Smooth muscle cell (in vitro differentiated cells): ENCODE results near the gene SPATS1. TPM values are rescaled to one million over a fixed set of nuclear protein-coding genes. Genes with fewer than 3 reads are reported as not detected.
"Not testable (repeated sequence)": the region's sequence is repeated elsewhere in the genome, so short reads cannot be mapped to it uniquely, and the experiment has no call there.

Experiments
- DNase-seq: peaks from one replicate; lab custom pipeline; 2025; ENCODE audit not compliant: unreplicated experiment; lab: John Stamatoyannopoulos, UW
- H2AFZ ChIP-seq: fragments of 200-600 bp; sonication (generic); 2 replicates; pipeline ENCODE4 v1.6.0; 2016; ENCODE audit warnings: antibody characterized with exemption, low read depth, mild to moderate bottlenecking
- H3F3A ChIP-seq: fragments of 200-600 bp; sonication (generic); 2 replicates; pipeline ENCODE4 v1.6.0; 2017; ENCODE audit warnings: antibody characterized with exemption, low read depth
- H3K27ac ChIP-seq: fragments of 200-600 bp; sonication (generic); 2 replicates; pipeline ENCODE4 v1.5.1; 2016; ENCODE audit warnings: low read depth, mild to moderate bottlenecking
- H3K27me3 ChIP-seq: fragments of 200-600 bp; sonication (generic); 2 replicates; pipeline ENCODE4 v1.6.1; 2016; ENCODE audit warnings: low read depth, mild to moderate bottlenecking
- H3K36me3 ChIP-seq: fragments of 200-600 bp; sonication (generic); 2 replicates; pipeline ENCODE4 v1.5.1; 2016; ENCODE audit warnings: low read depth
- H3K4me1 ChIP-seq: fragments of 200-600 bp; sonication (generic); 2 replicates; pipeline ENCODE4 v1.5.1; 2016; ENCODE audit warnings: low read depth
- H3K4me2 ChIP-seq: fragments of 200-600 bp; sonication (generic); 2 replicates; pipeline ENCODE4 v1.6.0; 2016; ENCODE audit warnings: mild to moderate bottlenecking
- H3K4me3 ChIP-seq: fragments of 200-600 bp; sonication (generic); 2 replicates; pipeline ENCODE4 v1.5.1; 2016; ENCODE audit warnings: mild to moderate bottlenecking
- H3K79me2 ChIP-seq: fragments of 200-600 bp; sonication (generic); 2 replicates; pipeline ENCODE4 v1.6.0; 2016; ENCODE audit warnings: low read depth, mild to moderate bottlenecking
- H3K9ac ChIP-seq: fragments of 200-600 bp; sonication (generic); 2 replicates; pipeline ENCODE4 v1.6.0; 2016; ENCODE audit warnings: low read depth
- H3K9me3 ChIP-seq: fragments of 200-600 bp; sonication (generic); replicated peaks from 2 replicates; pipeline ENCODE4 v1.5.1; 2016; ENCODE audit warnings: low read depth
- H4K20me1 ChIP-seq: fragments of 200-600 bp; sonication (generic); 2 replicates; pipeline ENCODE4 v1.6.0; 2016; ENCODE audit warnings: low read depth
- CTCF ChIP-seq: fragments of 200-600 bp; sonication (generic); IDR thresholded peaks from 2 replicates; pipeline ENCODE4 v1.5.1; 2017; ENCODE audit warnings: borderline replicate concordance, mild to moderate bottlenecking, antibody characterized with exemption; ENCODE audit not compliant: insufficient read depth, poor library complexity, severe bottlenecking
- WGBS: methylation state at CpG from one replicate; pipeline ENCODE4 v1.1.7; 2016; ENCODE audit warnings: low lambda C conversion rate; 5-methylcytosine and 5-hydroxymethylcytosine counted together
- polyA plus RNA-seq: library from polyadenylated mRNA; unstranded; fragments of >200 nt; fragmentation: Nextera tagmentation; extraction: Ambion mirVana; gene quantifications from 2 replicates; pipeline ENCODE4 v1.2.1, GENCODE V29; 2016
- total RNA-seq: library from RNA; depleted of rRNA; stranded (reverse); fragments of >200 nt; gene quantifications from 2 replicates; pipeline ENCODE4 v1.2.3, GENCODE V29; 2014

Gene SPATS1
- total and polyA plus RNA-seq, 2 experiments from 2014 or later: not detected

DNA sequence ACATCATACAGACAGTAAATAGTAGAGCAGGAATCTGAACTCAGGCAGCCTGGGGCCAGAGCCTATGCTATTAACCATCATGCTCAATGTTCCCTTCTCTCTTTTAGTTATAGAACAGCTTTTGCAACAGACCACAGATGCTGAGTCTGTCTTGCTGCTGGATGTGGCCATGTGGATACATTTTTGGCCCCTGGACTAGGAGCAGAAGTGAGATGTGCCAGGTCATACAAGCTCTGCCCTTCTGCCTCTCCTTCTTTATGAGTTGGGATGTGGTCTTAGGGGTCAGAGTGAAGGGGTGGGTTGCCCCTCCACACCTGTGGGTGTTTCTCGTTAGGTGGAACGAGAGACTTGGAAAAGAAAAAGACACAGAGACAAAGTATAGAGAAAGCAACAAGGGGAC is 14.7 kb upstream of the SPATS1 start:
- 69% methylated on average over 2 of the region's 2 CpGs for WGBS

DNA sequence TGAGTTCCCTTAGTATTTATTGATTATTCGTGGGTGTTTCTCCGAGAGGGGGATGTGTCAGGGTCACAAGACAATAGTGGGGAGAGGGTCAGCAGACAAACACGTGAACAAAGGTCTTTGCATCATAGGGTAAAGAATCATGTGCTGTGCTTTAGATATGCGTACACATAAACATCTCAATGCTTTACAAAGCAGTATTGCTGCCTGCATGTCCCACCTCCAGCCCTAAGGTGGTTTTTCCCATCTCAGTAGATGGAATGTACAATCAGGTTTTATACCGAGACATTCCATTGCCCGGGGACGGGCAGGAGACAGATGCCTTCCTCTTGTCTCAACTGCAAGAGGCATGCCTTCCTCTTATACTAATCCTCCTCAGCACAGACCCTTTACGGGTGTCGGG is 14.2 kb upstream of the SPATS1 start:
- not testable (repeated sequence) for H3K9ac ChIP-seq, H3K27ac ChIP-seq, H2AFZ ChIP-seq, H3K4me3 ChIP-seq, H3K4me2 ChIP-seq, H3K79me2 ChIP-seq, H3K9me3 ChIP-seq, H3K4me1 ChIP-seq, H4K20me1 ChIP-seq, H3K36me3 ChIP-seq, DNase-seq, H3F3A ChIP-seq
- 48% methylated on average over 7 of the region's 9 CpGs for WGBS
- H3K27me3 ChIP-seq: peaks cover 24% of the 10 kb centered on the region

More for the DNA sequence above, 14.7 kb upstream of the SPATS1 start:
- no peaks in the 10 kb centered on the region for H3K79me2 ChIP-seq
- H2AFZ ChIP-seq: no peak overlapping the region
- no peak for DNase-seq
- no peak overlapping the region for H3K4me2 ChIP-seq
- no peaks in the 10 kb centered on the region for H3K36me3 ChIP-seq
- no peak overlapping the region for H3K9ac ChIP-seq
- peaks cover 3% of the 10 kb centered on the region for H3K4me1 ChIP-seq
- H3K9me3 ChIP-seq: no peaks in the 10 kb centered on the region
- H3F3A ChIP-seq: no peaks in the 10 kb centered on the region
- H3K4me3 ChIP-seq: no peak overlapping the region
- H4K20me1 ChIP-seq: no peaks in the 10 kb centered on the region
- no peak for TF ChIP-seq CTCF
- H3K27me3 ChIP-seq: peaks cover 24% of the 10 kb centered on the region
- H3K27ac ChIP-seq: no peak overlapping the region

- H2AFZ ChIP-seq: no peak overlapping the region
- WGBS: 74% methylated on average over 5 of the region's 5 CpGs
- H3K79me2 ChIP-seq: no peaks in the 10 kb centered on the region
- no peak overlapping the region for H3K4me2 ChIP-seq
- no peaks in the 10 kb centered on the region for H3F3A ChIP-seq
- peaks cover 3% of the 10 kb centered on the region for H3K4me1 ChIP-seq
- no peak for DNase-seq
- no peaks in the 10 kb centered on the region for H3K36me3 ChIP-seq
- TF ChIP-seq CTCF: no peak
- H3K27ac ChIP-seq: no peak overlapping the region
- H3K9ac ChIP-seq: no peak overlapping the region
- H3K4me3 ChIP-seq: no peak overlapping the region
- H4K20me1 ChIP-seq: no peaks in the 10 kb centered on the region
- H3K27me3 ChIP-seq: peaks cover 24% of the 10 kb centered on the region
- no peaks in the 10 kb centered on the region for H3K9me3 ChIP-seq
These were observed 12.6 kb upstream of the SPATS1 start for GRCh38 chr6:44329858-44330257.

DNA sequence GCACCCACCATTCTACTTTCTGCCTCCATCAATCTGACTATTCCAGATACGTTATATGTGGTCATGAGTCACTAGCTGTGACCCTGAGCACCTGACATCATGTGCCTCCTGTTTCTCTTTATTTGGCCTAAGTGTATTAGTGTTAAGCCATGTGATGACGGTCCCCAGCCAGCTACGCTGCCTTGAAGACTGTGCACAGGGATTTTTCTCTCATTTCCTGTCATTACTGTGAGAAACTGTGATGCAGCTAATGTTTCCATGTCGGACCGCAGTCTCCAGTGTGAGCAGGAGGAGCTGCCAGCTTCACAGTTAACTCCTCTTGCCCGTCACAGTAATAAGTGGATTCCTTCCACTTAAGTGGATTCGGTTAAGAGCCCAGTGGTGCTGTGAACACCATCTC is 9.9 kb upstream of the SPATS1 start:
- Histone ChIP-seq H3K36me3 (no peaks in the 10 kb centered on the region), H2AFZ (no peak overlapping the region), H3K4me3 (no peak overlapping the region), H3K27me3 (peaks cover 37% of the 10 kb centered on the region), H3K79me2 (no peaks in the 10 kb centered on the region), H3F3A (no peaks in the 10 kb centered on the region), H4K20me1 (no peaks in the 10 kb centered on the region), H3K4me1 (peaks cover 1% of the 10 kb centered on the region), H3K9ac (no peak overlapping the region), H3K4me2 (no peak overlapping the region), H3K9me3 (no peaks in the 10 kb centered on the region), H3K27ac (no peak overlapping the region)
- 26% methylated on average over 7 of the region's 7 CpGs for WGBS
- no peak for TF ChIP-seq CTCF
- DNase-seq: no peak
